Panc1 (cell line): ENCODE measurements around the gene DNM1. TPM values are rescaled to one million over a fixed set of nuclear protein-coding genes. Genes with fewer than 3 reads are reported as not detected.

Experiments used
- ATAC-seq: fragments of 200-7000 bp; cut with Tn5 transposase; 2 replicates; pipeline ENCODE4 v1.9.1; 2020; ENCODE audit warnings: mild to moderate bottlenecking, moderate library complexity
- BruUV-seq: library from RNA; stranded (reverse); fragments of 400-500 nt; replicated peaks from 2 replicates; lab custom pipeline; 2021; lab: Mats Ljungman, UMichigan
- CTCF ChIA-PET: fragments of 300-600 bp; sonication (Branson Sonifier 250); formaldehyde crosslinking; loops from one replicate; lab custom pipeline; 2022; ENCODE audit warnings: antibody characterized with exemption; lab: Charles Lee
- POLR2A ChIA-PET: fragments of 300-600 bp; sonication (Branson Sonifier 250); formaldehyde crosslinking; loops from one replicate; lab custom pipeline; 2022; ENCODE audit warnings: antibody characterized with exemption; lab: Charles Lee
- DNase-seq: peaks from one replicate; pipeline ENCODE4 v3.0.0-alpha.2; 2010; ENCODE audit warnings: low read depth, low spot score
- H3K27ac ChIP-seq: 2 replicates; pipeline ENCODE4 v1.5.1; 2011; ENCODE audit warnings: mild to moderate bottlenecking, low read length, inconsistent platforms
- H3K27me3 ChIP-seq: fragments of 200-500 bp; sonication (Bioruptor generic); 2 replicates; pipeline ENCODE4 v1.6.0; 2014; ENCODE audit warnings: low read length, inconsistent platforms; ENCODE audit not compliant: control insufficient read depth, insufficient read depth
- H3K36me3 ChIP-seq: fragments of 200-500 bp; sonication (Bioruptor generic); 2 replicates; pipeline ENCODE4 v1.5.1; 2014; ENCODE audit warnings: inconsistent platforms, mild to moderate bottlenecking, low read length, moderate library complexity; ENCODE audit not compliant: control insufficient read depth, insufficient read depth
- H3K4me1 ChIP-seq: 2 replicates; pipeline ENCODE4 v1.5.1; 2011; ENCODE audit warnings: inconsistent platforms, mild to moderate bottlenecking, low read length, moderate library complexity; ENCODE audit not compliant: control insufficient read depth, insufficient read depth
- H3K4me3 ChIP-seq, 2 experiments: 2 replicates each; pipeline ENCODE4 v1.5.1; 2011 to 2012; ENCODE audit warnings: low read depth in 2 of 2, low read length in 2 of 2, mild to moderate bottlenecking in 2 of 2, inconsistent platforms in 1 of 2, moderate library complexity in 1 of 2
- H3K9me3 ChIP-seq: fragments of 200-500 bp; sonication (Bioruptor generic); 2 replicates; pipeline ENCODE4 v1.5.1; 2014; ENCODE audit warnings: low read depth, mild to moderate bottlenecking, inconsistent platforms, low read length, moderate library complexity; ENCODE audit not compliant: control insufficient read depth, insufficient read depth
- POLR2AphosphoS5 ChIP-seq: IDR thresholded peaks from 2 replicates; pipeline ENCODE4 v1.6.1; 2012; ENCODE audit warnings: mild to moderate bottlenecking, low read depth, low read length, moderate library complexity
- REST ChIP-seq, 2 experiments: IDR thresholded peaks; 2 replicates each; pipeline ENCODE4 v1.6.1; 2011 to 2012; ENCODE audit warnings: low read depth in 2 of 2, control low read depth in 1 of 2, low read length in 1 of 2, mild to moderate bottlenecking in 1 of 2, moderate library complexity in 1 of 2; ENCODE audit not compliant: insufficient read depth in 1 of 2
- SIN3A ChIP-seq: IDR thresholded peaks from 2 replicates; pipeline ENCODE4 v1.6.1; 2012; ENCODE audit warnings: low read depth, mild to moderate bottlenecking, low read length, moderate library complexity, borderline replicate concordance; ENCODE audit not compliant: insufficient read depth
- TCF7L2 ChIP-seq: IDR thresholded peaks from 2 replicates; pipeline ENCODE4 v1.6.1; 2011; ENCODE audit warnings: mild to moderate bottlenecking, low read depth, low read length, inconsistent platforms
- in situ Hi-C: cut with HindIII; loops from 2 replicates; pipeline ENCODE4 v1.10.0; 2016; ENCODE audit warnings: low sequenced_read_pairs, low pct_unique_long_range_greater_than_20kb
- intact Hi-C: fragments of 100-400 bp; cut with micrococcal nuclease; formaldehyde crosslinking; loops from one replicate; pipeline ENCODE4 v1.10.0; 2022; ENCODE audit not compliant: unreplicated experiment
- total RNA-seq: library from RNA; stranded (reverse); gene quantifications from one replicate; pipeline ENCODE4 v1.2.1, GENCODE V29; 2021; ENCODE audit not compliant: unreplicated experiment
- TF ChIP-seq, protein P1 (sequence below): fragments of 450-650 bp; IDR thresholded peaks from 2 replicates; pipeline ENCODE4 v1.5.1; 2017; ENCODE audit warnings: mild to moderate bottlenecking

The DNM1 gene
- total RNA-seq, 1 experiment from 2014 or later: 18.7 TPM

- POLR2A ChIA-PET: no interaction called here
- CTCF ChIA-PET: no interaction called here
- Histone ChIP-seq H3K4me3 (no peak overlapping the region), H3K4me1 (0 out of 2 replicates have a peak, but pooled peaks cover 7% of the 10 kb centered on the region), H3K27me3 (no peaks in the 10 kb centered on the region), H3K9me3 (no peaks in the 10 kb centered on the region), H3K27ac (no peak overlapping the region), H3K36me3 (no peaks in the 10 kb centered on the region; the same call in 1 of the 2 replicates)
- no peak for TF ChIP-seq TCF7L2
- no peak for TF ChIP-seq REST (IDR thresholded peaks at IDR 0.05; ENCODE audit: insufficient read depth in 1 of 2, low read depth in 2 of 2, low read length in 1 of 2)
- TF ChIP-seq POLR2AphosphoS5: no peak
- TF ChIP-seq SIN3A: no peak
- TF ChIP-seq, protein P1, sequence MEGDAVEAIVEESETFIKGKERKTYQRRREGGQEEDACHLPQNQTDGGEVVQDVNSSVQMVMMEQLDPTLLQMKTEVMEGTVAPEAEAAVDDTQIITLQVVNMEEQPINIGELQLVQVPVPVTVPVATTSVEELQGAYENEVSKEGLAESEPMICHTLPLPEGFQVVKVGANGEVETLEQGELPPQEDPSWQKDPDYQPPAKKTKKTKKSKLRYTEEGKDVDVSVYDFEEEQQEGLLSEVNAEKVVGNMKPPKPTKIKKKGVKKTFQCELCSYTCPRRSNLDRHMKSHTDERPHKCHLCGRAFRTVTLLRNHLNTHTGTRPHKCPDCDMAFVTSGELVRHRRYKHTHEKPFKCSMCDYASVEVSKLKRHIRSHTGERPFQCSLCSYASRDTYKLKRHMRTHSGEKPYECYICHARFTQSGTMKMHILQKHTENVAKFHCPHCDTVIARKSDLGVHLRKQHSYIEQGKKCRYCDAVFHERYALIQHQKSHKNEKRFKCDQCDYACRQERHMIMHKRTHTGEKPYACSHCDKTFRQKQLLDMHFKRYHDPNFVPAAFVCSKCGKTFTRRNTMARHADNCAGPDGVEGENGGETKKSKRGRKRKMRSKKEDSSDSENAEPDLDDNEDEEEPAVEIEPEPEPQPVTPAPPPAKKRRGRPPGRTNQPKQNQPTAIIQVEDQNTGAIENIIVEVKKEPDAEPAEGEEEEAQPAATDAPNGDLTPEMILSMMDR: no peak
- ATAC-seq (no peak), DNase-seq (no peak)
- BruUV-seq: no TSS peak
- intact Hi-C loops (no loop called here), in situ Hi-C loops (no loop called here)
Measured at GRCh38 chr9:128163027-128163515, 40.1 kb upstream of the DNM1 start.

- CTCF ChIA-PET: interaction anchor here (0.6 kb wide), 1 partner anchor 9 kb away, joined by 11 read pairs; no protein-coding TSS in a partner anchor
- intact Hi-C loops: no loop called here
- Histone ChIP-seq H3K27me3 (no peaks in the 10 kb centered on the region), H3K9me3 (no peaks in the 10 kb centered on the region), H3K36me3 (no peaks in the 10 kb centered on the region; the same call in 1 of the 2 replicates), H3K4me1 (0 out of 2 replicates have a peak, but pooled peaks cover 7% of the 10 kb centered on the region), H3K4me3 (no peak overlapping the region), H3K27ac (no peak overlapping the region)
- TF ChIP-seq TCF7L2 (no peak), REST (IDR thresholded peaks at IDR 0.05; ENCODE audit: insufficient read depth in 1 of 2, low read depth in 2 of 2, low read length in 1 of 2) (no peak), POLR2AphosphoS5 (no peak), SIN3A (no peak)
- TF ChIP-seq, protein P1: no peak
- in situ Hi-C loops: no loop called here
- POLR2A ChIA-PET: no interaction called here
- no peak for DNase-seq
- ATAC-seq: no peak
- no TSS peak for BruUV-seq
Measured at GRCh38 chr9:128163523-128164306, 39.5 kb upstream of the DNM1 start.
